GM12878 (cell line): ENCODE measurements around the gene LVRN. TPM values are rescaled to one million over a fixed set of nuclear protein-coding genes. Genes with fewer than 3 reads are reported as not detected.

ENCODE experiments used
- ATAC-seq: fragments of 200-7000 bp; cut with Tn5 transposase; 3 replicates; pipeline ENCODE4 v1.9.1; 2020; ENCODE audit warnings: mild to moderate bottlenecking, moderate library complexity
- BruUV-seq: library from RNA; stranded (reverse); fragments of 400-500 nt; replicated peaks from 2 replicates; lab custom pipeline; 2021; lab: Mats Ljungman, UMichigan
- CTCF ChIA-PET: fragments of 300-600 bp; sonication (Branson Sonifier 250); formaldehyde crosslinking; extraction: SDS; loops from one replicate; lab custom pipeline; 2021; ENCODE audit warnings: inconsistent platforms; lab: Yijun Ruan, JAX
- POLR2A ChIA-PET: fragments of 350-600 bp; formaldehyde crosslinking; extraction: SDS; loops from one replicate; lab custom pipeline; 2021; ENCODE audit warnings: inconsistent platforms; lab: Charles Lee
- RAD21 ChIA-PET: fragments of 300-600 bp; sonication (Branson Sonifier 250); formaldehyde crosslinking; loops from one replicate; lab custom pipeline; 2023; ENCODE audit warnings: antibody characterized with exemption; ENCODE audit not compliant: unreplicated experiment; lab: Charles Lee
- SMC1A ChIA-PET: fragments of 300-600 bp; sonication (Branson Sonifier 250); formaldehyde crosslinking; loops from one replicate; lab custom pipeline; 2023; ENCODE audit not compliant: unreplicated experiment, uncharacterized antibody; lab: Charles Lee
- DNase-seq: peaks from one replicate; pipeline ENCODE4 v3.0.0-alpha.2; 2011; ENCODE audit warnings: low read depth, low spot score
- FAIRE-seq: peaks from 3 replicates; lab custom pipeline; 2011; peaks lifted over from hg19 to GRCh38; lab: Jason Lieb, UNC
- H2AFZ ChIP-seq: 2 replicates; pipeline ENCODE4 v1.6.0; 2011; ENCODE audit warnings: low read depth, low read length, control low read depth; ENCODE audit not compliant: control insufficient read depth
- H3K27ac ChIP-seq: 2 replicates; pipeline ENCODE4 v1.5.1; 2011; ENCODE audit warnings: control low read depth; ENCODE audit not compliant: control insufficient read depth, insufficient read depth
- H3K27me3 ChIP-seq, 2 experiments: replicated peaks in 1 of 2; 2 replicates each; pipeline versions ENCODE4 v1.6.0 to v1.6.1; 2011; ENCODE audit warnings: low read length in 1 of 2; ENCODE audit not compliant: control insufficient read depth in 2 of 2, insufficient read depth in 2 of 2
- H3K36me3 ChIP-seq, 2 experiments: 2 replicates each; pipeline ENCODE4 v1.5.1; 2011; ENCODE audit warnings: low read length in 1 of 2; ENCODE audit not compliant: control insufficient read depth in 2 of 2, insufficient read depth in 2 of 2
- H3K4me1 ChIP-seq: 2 replicates; pipeline ENCODE4 v1.6.1; 2011; ENCODE audit warnings: mild to moderate bottlenecking, low read length, moderate library complexity, mixed read lengths; ENCODE audit not compliant: control insufficient read depth, insufficient read depth
- H3K4me2 ChIP-seq: 2 replicates; pipeline ENCODE4 v1.6.0; 2011; ENCODE audit warnings: control low read depth; ENCODE audit not compliant: control insufficient read depth, insufficient read depth
- H3K4me3 ChIP-seq: fragments of 200-600 bp; sonication (generic); 2 replicates; pipeline ENCODE4 v1.5.1; 2016
- H3K79me2 ChIP-seq: 2 replicates; pipeline ENCODE4 v1.6.0; 2011; ENCODE audit warnings: low read length; ENCODE audit not compliant: control insufficient read depth, insufficient read depth
- H3K9ac ChIP-seq: 2 replicates; pipeline ENCODE4 v1.8.0; 2011; ENCODE audit warnings: low read length, control low read depth, mixed read lengths; ENCODE audit not compliant: control insufficient read depth, insufficient read depth
- H3K9me3 ChIP-seq: replicated peaks from 3 replicates; pipeline ENCODE4 v1.5.1; 2011; ENCODE audit warnings: mild to moderate bottlenecking, low read length; ENCODE audit not compliant: control insufficient read depth, insufficient read depth
- H4K20me1 ChIP-seq: 2 replicates; pipeline ENCODE4 v1.6.0; 2011; ENCODE audit not compliant: control insufficient read depth, insufficient read depth
- CEBPB ChIP-seq, 2 experiments: fragments of 150-350 bp in 1 of 2; IDR thresholded peaks; 2 replicates each; pipeline ENCODE4 v1.6.1; 2012 to 2014; ENCODE audit warnings: low read depth in 2 of 2, low read length in 2 of 2, borderline replicate concordance in 1 of 2, inconsistent platforms in 1 of 2
- ESRRA ChIP-seq: IDR thresholded peaks from 2 replicates; pipeline ENCODE4 v1.6.1; 2012; ENCODE audit warnings: mild to moderate bottlenecking, low read length, improper control_type of control experiment
- ETV6 ChIP-seq, 2 experiments: fragments of 450-650 bp in 1 of 2; IDR thresholded peaks in 1 of 2; conservative IDR thresholded peaks in 1 of 2; 2 replicates each; pipeline ENCODE4 v1.6.1; 2014; ENCODE audit warnings: antibody characterized with exemption in 1 of 2, borderline replicate concordance in 1 of 2, low read depth in 1 of 2, mild to moderate bottlenecking in 1 of 2, moderate library complexity in 1 of 2
- EZH2 ChIP-seq: IDR thresholded peaks from 2 replicates; pipeline ENCODE4 v1.6.1; 2012; ENCODE audit warnings: low read depth, mild to moderate bottlenecking, control low read depth, inconsistent platforms, low read length, borderline replicate concordance; ENCODE audit not compliant: control insufficient read depth
- FOXM1 ChIP-seq: IDR thresholded peaks from 2 replicates; pipeline ENCODE4 v1.6.1; 2012; ENCODE audit warnings: low read depth, mild to moderate bottlenecking, inconsistent platforms, low read length, moderate library complexity
- MEF2A ChIP-seq: IDR thresholded peaks from 2 replicates; pipeline ENCODE4 v1.6.1; 2011; ENCODE audit warnings: low read depth, mild to moderate bottlenecking, low read length, moderate library complexity; ENCODE audit not compliant: insufficient read depth
- MEF2B ChIP-seq: fragments of 450-650 bp; IDR thresholded peaks from 2 replicates; pipeline ENCODE4 v1.6.1; 2018; ENCODE audit warnings: mild to moderate bottlenecking, moderate library complexity; ENCODE audit not compliant: partially characterized antibody, poor library complexity, severe bottlenecking
- NRF1 ChIP-seq: conservative IDR thresholded peaks from 2 replicates; pipeline ENCODE4 v1.6.1; 2011; ENCODE audit warnings: mild to moderate bottlenecking, low read depth, low read length, improper control_type of control experiment
- REST ChIP-seq: IDR thresholded peaks from 2 replicates; pipeline ENCODE4 v1.6.1; 2012; ENCODE audit warnings: mild to moderate bottlenecking, low read depth, low read length
- TAF1 ChIP-seq: IDR thresholded peaks from 2 replicates; pipeline ENCODE4 v1.6.1; 2011; ENCODE audit warnings: mild to moderate bottlenecking, low read depth, low read length, borderline replicate concordance
- TBL1XR1 ChIP-seq: IDR thresholded peaks from 2 replicates; pipeline ENCODE4 v1.6.1; 2012; ENCODE audit warnings: low read depth, low read length, improper control_type of control experiment
- WRNIP1 ChIP-seq: IDR thresholded peaks from 2 replicates; pipeline ENCODE4 v1.6.1; 2011; ENCODE audit warnings: low read depth, low read length, improper control_type of control experiment, borderline replicate concordance
- WGBS: methylation state at CpG from one replicate; pipeline ENCODE4 v1.1.6; 2016; ENCODE audit warnings: low lambda C conversion rate; ENCODE audit not compliant: insufficient replicate concordance, insufficient coverage; ENCODE audit errors: missing lambda C conversion rate; 5-methylcytosine and 5-hydroxymethylcytosine counted together
- in situ Hi-C: fragments of 300-500 bp; cut with MboI; formaldehyde crosslinking; loops from 9 replicates; pipeline ENCODE4 v1.14.3; 2018; ENCODE audit warnings: mixed read lengths
- intact Hi-C: fragments of 100-400 bp; cut with micrococcal nuclease; formaldehyde crosslinking; loops from one replicate; pipeline ENCODE4 v1.14.2; 2022; ENCODE audit not compliant: unreplicated experiment
- polyA plus RNA-seq, 11 experiments: library from polyadenylated mRNA; depleted of rRNA in 4 of 11; unstranded in 6 of 11; stranded (reverse) in 5 of 11; fragments of >200 nt; fragmentation: Nextera tagmentation in 4 of 11; fragmentation: Illumina TruSeq in 1 of 11; extraction: Ambion mirVana in 4 of 11; extraction: Trizol in 1 of 11; gene quantifications; 1 replicate in 1 of 11; 2 replicates in 10 of 11; pipeline versions ENCODE4 v1.2.1 to v1.2.3, GENCODE V29; 2011 to 2016; ENCODE audit warnings: inconsistent platforms in 2 of 11, missing spikeins in 2 of 11, low read depth in 1 of 11
- total RNA-seq, 4 experiments: library from RNA; depleted of rRNA in 3 of 4; stranded (reverse); fragments of >200 nt in 3 of 4; fragmentation: Illumina TruSeq in 1 of 4; extraction: Trizol in 1 of 4; gene quantifications; 2 replicates each; pipeline versions ENCODE4 v1.2.1 to v1.2.3, GENCODE V29; 2013 to 2021

Gene LVRN
- total and polyA plus RNA-seq, 10 of the 15 experiments (the other 5 are each of a cell fraction or from before 2014, with no cell fraction given) = 0.04 to 0.87 (median 0.11) TPM; not detected in 4

DNA sequence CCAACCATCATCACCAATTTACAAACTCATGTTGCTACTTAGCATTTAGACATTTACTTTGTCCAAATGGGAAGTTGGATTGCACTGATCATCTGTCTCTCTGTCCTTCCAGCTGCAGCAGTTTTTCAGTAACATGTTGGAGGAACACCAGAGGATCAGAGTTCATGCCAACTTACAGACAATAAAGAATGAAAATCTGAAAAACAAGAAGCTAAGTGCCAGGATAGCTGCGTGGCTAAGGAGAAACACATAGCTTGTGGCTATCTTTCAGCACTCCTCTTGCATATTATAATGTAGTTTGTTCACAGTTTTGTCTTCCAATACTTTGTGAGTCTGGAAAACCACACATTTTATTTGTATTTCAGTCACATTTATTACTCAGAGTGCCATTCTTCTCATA is 63.6 kb downstream of the LVRN start:
- no peak for TF ChIP-seq REST
- no peak for TF ChIP-seq CEBPB (IDR thresholded peaks at IDR 0.05; ENCODE audit: borderline replicate concordance in 1 of 2, low read depth in 2 of 2, low read length in 2 of 2)
- no peak for TF ChIP-seq WRNIP1
- TF ChIP-seq MEF2B = no peak
- no peak for TF ChIP-seq EZH2
- no peak for TF ChIP-seq TBL1XR1
- TF ChIP-seq FOXM1 = no peak
- no peak for TF ChIP-seq ETV6 (conservative IDR thresholded peaks at IDR 0.05 in 1 of 2, IDR thresholded peaks at IDR 0.05 in 1 of 2; ENCODE audit: borderline replicate concordance in 1 of 2, low read depth in 1 of 2)
- no peak for TF ChIP-seq TAF1
- no peak for TF ChIP-seq MEF2A
- TF ChIP-seq NRF1 = no peak
- no peak for TF ChIP-seq ESRRA
- H3K36me3 ChIP-seq = no peaks in the 10 kb centered on the region
- no peaks in the 10 kb centered on the region; a peak in 1 of 4 replicates for H3K27me3 ChIP-seq
- H3K4me1 ChIP-seq = no peaks in the 10 kb centered on the region
- 43% methylated on average over 1 of the region's 1 CpG for WGBS
- ATAC-seq (no peak), DNase-seq (no peak), FAIRE-seq (no peak)
- ChIA-PET POLR2A (no interaction called here), CTCF (no interaction called here), RAD21 (no interaction called here), SMC1A (interaction anchor here (0.7 to 1.0 kb wide), 2 partner anchors 24 to 1006 kb away, joined by 3 read pairs; no protein-coding TSS in a partner anchor)
- H3K4me3 ChIP-seq = no peak overlapping the region
- BruUV-seq = no TSS peak
- no peaks in the 10 kb centered on the region for H4K20me1 ChIP-seq
- H3K9ac ChIP-seq = no peak overlapping the region
- in situ Hi-C loops (no loop called here), intact Hi-C loops (no loop called here)
- no peak overlapping the region for H3K27ac ChIP-seq
- no peaks in the 10 kb centered on the region for H3K9me3 ChIP-seq
- H2AFZ ChIP-seq = no peak overlapping the region
- no peaks in the 10 kb centered on the region for H3K79me2 ChIP-seq
- H3K4me2 ChIP-seq = no peak overlapping the region
